ENCODE measurements around the gene HRAS. TPM values are rescaled to one million over a fixed set of nuclear protein-coding genes. Genes with fewer than 3 reads are reported as not detected.

The HRAS gene
- total and polyA plus RNA-seq, 2 of the 13 experiments (the other 11 are each of a cell fraction or from before 2014, with no cell fraction given) = 32.9 to 50.0 TPM

DNA sequence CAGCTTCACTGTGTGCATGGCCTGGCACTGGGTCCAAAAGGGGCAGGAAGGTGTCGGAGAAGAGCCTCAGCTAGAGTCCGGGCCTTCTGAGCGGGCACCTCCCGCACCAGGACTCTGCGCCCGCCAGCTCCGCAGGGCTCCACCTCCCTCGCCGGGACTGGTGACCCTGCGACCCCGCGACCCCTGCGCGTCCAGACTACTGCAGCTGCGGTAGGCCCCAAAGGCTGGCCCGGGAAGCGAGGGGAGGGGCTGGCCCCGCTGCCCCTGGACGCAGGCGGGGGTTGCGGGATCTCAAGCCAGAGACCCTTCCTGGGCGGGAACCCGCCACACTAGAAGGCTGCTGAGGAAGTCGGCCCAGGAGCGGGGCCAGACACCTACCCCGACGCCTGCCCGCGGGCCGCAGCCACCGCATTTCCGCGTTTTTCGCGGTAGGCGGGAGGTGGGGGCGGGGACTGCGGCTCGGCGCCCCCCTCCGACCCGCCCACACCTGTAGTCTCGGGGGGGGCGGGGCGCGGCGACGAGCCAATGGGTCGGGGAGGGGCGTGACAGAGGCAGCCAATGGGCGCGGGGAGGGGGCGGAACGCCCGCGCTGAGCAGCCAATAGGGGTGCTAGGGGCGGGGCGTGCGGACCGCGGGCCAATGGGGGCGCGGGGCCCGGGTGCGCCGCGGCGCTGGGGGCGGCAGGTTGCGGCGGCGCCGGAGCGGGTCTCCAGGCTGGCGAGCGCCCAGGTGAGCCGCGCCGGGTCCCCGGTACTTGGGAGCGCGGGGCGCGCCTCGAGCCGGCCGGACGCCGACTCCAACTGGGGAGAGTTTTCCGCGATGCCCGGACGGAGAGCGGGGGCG lies 25.1 kb upstream of the HRAS start, which contains the start of the genes LMNTD2 and RASSF7 (continued):
- TF ChIP-seq, protein P1, sequence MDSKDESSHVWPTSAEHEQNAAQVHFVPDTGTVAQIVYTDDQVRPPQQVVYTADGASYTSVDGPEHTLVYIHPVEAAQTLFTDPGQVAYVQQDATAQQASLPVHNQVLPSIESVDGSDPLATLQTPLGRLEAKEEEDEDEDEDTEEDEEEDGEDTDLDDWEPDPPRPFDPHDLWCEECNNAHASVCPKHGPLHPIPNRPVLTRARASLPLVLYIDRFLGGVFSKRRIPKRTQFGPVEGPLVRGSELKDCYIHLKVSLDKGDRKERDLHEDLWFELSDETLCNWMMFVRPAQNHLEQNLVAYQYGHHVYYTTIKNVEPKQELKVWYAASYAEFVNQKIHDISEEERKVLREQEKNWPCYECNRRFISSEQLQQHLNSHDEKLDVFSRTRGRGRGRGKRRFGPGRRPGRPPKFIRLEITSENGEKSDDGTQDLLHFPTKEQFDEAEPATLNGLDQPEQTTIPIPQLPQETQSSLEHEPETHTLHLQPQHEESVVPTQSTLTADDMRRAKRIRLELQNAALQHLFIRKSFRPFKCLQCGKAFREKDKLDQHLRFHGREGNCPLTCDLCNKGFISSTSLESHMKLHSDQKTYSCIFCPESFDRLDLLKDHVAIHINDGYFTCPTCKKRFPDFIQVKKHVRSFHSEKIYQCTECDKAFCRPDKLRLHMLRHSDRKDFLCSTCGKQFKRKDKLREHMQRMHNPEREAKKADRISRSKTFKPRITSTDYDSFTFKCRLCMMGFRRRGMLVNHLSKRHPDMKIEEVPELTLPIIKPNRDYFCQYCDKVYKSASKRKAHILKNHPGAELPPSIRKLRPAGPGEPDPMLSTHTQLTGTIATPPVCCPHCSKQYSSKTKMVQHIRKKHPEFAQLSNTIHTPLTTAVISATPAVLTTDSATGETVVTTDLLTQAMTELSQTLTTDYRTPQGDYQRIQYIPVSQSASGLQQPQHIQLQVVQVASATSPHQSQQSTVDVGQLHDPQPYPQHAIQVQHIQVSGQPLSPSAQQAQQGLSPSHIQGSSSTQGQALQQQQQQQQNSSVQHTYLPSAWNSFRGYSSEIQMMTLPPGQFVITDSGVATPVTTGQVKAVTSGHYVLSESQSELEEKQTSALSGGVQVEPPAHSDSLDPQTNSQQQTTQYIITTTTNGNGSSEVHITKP (CRISPR knock-in tag; IDR thresholded peaks at IDR 0.05; ENCODE audit: low read depth) = no peak; the same call in 1 of the 2 replicates
- TF ChIP-seq, protein P2, sequence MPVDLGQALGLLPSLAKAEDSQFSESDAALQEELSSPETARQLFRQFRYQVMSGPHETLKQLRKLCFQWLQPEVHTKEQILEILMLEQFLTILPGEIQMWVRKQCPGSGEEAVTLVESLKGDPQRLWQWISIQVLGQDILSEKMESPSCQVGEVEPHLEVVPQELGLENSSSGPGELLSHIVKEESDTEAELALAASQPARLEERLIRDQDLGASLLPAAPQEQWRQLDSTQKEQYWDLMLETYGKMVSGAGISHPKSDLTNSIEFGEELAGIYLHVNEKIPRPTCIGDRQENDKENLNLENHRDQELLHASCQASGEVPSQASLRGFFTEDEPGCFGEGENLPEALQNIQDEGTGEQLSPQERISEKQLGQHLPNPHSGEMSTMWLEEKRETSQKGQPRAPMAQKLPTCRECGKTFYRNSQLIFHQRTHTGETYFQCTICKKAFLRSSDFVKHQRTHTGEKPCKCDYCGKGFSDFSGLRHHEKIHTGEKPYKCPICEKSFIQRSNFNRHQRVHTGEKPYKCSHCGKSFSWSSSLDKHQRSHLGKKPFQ (CRISPR knock-in tag; IDR thresholded peaks at IDR 0.05; ENCODE audit: insufficient replicate concordance) = peak; percentile 56
- TF ChIP-seq HES4 (CRISPR knock-in tag; IDR thresholded peaks at IDR 0.05; ENCODE audit: borderline replicate concordance) = 0 out of 2 replicates have a peak, but pooled peaks have one; percentile 52
- TF ChIP-seq SPEN (CRISPR knock-in tag; IDR thresholded peaks at IDR 0.05; ENCODE audit: low read depth) = peak; percentile 39
- TF ChIP-seq SSRP1 (CRISPR knock-in tag; IDR thresholded peaks at IDR 0.05) = no peak
- TF ChIP-seq CREB1 (IDR thresholded peaks at IDR 0.05) = 0 out of 2 replicates have a peak, but pooled peaks have one; percentile 11
- no peak for TF ChIP-seq CREB1 (CRISPR knock-in tag; IDR thresholded peaks at IDR 0.05)
- TF ChIP-seq ZMAT3 (CRISPR knock-in tag; conservative IDR thresholded peaks at IDR 0.05) = peak; percentile 66; the same call in 1 of the 2 replicates
- TF ChIP-seq ZNF282 (IDR thresholded peaks at IDR 0.05; ENCODE audit: partially characterized antibody) = no peak
- TF ChIP-seq, protein P3, sequence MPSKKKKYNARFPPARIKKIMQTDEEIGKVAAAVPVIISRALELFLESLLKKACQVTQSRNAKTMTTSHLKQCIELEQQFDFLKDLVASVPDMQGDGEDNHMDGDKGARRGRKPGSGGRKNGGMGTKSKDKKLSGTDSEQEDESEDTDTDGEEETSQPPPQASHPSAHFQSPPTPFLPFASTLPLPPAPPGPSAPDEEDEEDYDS (CRISPR knock-in tag; IDR thresholded peaks at IDR 0.05) = peak; percentile 70
- TF ChIP-seq, protein P4, sequence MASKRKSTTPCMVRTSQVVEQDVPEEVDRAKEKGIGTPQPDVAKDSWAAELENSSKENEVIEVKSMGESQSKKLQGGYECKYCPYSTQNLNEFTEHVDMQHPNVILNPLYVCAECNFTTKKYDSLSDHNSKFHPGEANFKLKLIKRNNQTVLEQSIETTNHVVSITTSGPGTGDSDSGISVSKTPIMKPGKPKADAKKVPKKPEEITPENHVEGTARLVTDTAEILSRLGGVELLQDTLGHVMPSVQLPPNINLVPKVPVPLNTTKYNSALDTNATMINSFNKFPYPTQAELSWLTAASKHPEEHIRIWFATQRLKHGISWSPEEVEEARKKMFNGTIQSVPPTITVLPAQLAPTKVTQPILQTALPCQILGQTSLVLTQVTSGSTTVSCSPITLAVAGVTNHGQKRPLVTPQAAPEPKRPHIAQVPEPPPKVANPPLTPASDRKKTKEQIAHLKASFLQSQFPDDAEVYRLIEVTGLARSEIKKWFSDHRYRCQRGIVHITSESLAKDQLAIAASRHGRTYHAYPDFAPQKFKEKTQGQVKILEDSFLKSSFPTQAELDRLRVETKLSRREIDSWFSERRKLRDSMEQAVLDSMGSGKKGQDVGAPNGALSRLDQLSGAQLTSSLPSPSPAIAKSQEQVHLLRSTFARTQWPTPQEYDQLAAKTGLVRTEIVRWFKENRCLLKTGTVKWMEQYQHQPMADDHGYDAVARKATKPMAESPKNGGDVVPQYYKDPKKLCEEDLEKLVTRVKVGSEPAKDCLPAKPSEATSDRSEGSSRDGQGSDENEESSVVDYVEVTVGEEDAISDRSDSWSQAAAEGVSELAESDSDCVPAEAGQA (IDR thresholded peaks at IDR 0.05; ENCODE audit: low read depth) = no peak
- TF ChIP-seq, protein P4 (CRISPR knock-in tag; IDR thresholded peaks at IDR 0.05; ENCODE audit: borderline replicate concordance) = no peak
- TF ChIP-seq PITX1 (CRISPR knock-in tag; IDR thresholded peaks at IDR 0.05) = peak; percentile 67
- TF ChIP-seq RAD21 (CRISPR knock-in tag; IDR thresholded peaks at IDR 0.05) = no peak
- TF ChIP-seq ZNF331 (CRISPR knock-in tag; IDR thresholded peaks at IDR 0.05) = no peak
